ENCODE results near the gene MGME1. TPM values are rescaled to one million over a fixed set of nuclear protein-coding genes. Genes with fewer than 3 reads are reported as not detected.

Gene MGME1
- total RNA-seq, 1 experiment from 2014 or later: 38.7 TPM

DNA sequence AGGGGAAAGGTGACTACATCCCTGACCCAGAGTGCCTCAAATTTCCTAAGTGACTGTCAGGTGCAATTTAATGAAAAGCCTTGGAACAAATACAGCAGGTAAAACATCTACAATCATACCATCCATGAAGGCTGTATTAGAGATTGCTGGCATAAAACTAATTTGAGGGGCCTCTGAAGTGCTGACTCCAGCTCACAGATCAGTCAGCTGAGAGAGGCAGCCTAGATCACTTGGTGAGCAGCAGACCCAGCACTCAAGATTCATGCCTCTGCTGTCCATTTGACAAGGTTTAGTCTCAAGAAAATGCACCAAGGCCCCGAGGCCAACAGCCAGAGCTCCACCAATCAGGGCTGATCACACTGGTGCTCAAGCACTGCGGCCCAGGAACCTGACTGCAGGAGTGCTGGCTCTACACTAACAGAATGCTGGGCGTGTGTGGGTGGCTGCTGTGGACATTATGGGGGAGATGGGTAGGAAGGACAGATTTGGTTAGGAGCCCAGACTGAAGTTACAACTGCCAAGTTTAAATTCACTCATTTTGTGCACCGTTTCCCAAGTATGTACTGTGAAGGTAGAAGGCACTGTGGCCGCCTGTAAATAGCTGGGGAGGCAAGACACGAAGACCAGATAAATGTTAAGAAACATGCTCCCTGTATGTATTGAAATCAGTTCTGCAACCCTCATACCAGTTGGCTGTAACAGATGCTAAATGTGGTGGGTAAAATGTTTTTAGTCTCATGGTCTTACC, 28.4 kb upstream of the MGME1 start:
- DNase-seq (ENCODE audit: low read depth): no peak

- DNase-seq (ENCODE audit: low read depth): no peak
Measured at GRCh38 chr20:17941087-17941825, 27.6 kb upstream of the MGME1 start.

- no peak for DNase-seq (ENCODE audit: low read depth)
Measured at GRCh38 chr20:17941826-17942196, 27.0 kb upstream of the MGME1 start.

- DNase-seq (ENCODE audit: low read depth): no peak
Measured at GRCh38 chr20:17943343-17943742, 25.5 kb upstream of the MGME1 start.

DNA sequence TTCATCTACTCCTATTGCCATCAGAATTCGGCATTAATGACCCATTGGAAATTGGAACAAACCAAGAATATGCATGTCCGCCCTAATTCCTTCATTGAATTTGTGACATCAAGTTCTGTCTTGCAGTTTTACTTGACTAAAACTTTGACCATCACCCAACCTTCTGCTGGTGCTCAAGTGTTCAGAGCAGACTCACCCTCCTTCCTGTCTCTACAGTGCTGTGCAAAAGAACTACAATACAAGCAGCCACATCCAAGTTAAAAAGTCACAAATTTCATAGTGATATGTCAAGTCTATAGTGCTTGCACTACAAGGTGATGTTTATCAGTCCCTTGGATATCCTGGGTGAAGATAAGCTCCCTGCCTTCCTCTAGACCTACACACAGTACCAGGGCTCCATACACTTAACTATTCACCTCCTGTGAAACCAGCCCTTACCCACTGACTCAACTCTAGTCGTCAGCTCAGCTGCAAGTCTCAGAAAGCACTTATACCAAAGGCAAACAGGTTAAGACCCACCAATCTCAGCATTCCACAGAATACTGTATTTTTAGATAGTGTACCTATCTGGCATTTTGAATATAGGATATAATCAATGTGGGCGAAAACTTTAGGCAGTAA, 23.9 kb upstream of the MGME1 start:
- DNase-seq (ENCODE audit: low read depth): no peak

DNA sequence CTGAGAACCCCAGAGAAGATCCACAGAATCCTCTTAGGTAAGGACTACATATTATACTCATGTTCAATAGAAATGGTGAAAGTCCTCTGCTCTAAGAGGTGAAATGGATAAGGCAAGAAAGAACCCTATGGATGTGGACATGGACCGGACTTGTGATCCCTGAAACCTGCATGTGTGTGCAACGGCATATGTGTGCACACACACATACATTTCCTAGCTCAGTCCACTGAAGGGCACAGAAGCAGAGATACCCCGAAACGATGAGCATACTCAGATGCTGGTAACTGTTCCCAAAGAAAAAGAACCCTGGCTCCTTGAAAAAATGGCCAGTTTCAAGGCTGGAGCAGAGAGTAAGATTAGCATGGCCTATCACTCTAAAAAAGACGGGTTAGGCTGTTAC, 22.8 kb upstream of the MGME1 start:
- DNase-seq (ENCODE audit: low read depth): no peak

- DNase-seq (ENCODE audit: low read depth): no peak
Measured at GRCh38 chr20:17946572-17947473, 22.0 kb upstream of the MGME1 start.

GRCh38 chr20:17947474-17947815, 21.4 kb upstream of the MGME1 start:
- DNase-seq (ENCODE audit: low read depth): no peak

DNA sequence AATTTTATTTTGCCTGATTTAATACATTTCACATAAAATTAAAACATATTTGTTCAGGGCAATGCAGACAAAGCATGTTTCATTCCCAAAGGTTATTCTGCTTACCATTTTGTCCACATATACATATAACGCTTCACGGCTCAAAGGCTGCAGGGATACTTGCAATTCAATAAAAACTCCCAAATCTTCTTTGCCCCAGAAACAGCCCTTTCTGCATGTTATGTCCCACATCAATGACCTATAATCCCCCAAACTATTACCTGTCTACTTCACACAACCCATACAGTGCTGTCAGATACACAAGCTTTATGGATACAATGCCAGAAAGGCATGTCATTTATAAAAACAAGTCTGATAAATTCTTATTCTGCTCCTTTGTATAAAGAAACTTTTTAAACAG, 20.4 kb upstream of the MGME1 start:
- no peak for DNase-seq (ENCODE audit: low read depth)

DNA sequence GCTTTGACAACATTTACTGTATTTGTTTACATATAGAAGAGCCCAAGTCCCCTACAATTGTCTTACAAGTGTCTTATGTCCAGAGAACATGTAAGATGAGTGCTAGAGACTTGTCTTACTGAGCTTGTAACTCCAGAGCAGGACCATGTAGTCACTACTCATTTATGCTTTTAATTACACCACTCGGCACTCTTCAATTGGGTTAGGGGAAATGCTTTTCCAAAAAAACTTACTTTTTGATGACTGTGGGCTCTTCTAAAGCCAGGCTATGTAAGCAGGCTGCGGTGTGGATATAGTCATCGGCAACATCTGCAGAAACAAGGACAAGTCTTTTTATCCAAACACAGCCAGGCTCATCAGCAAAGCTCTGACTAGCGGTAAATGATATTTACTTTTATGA, 18.9 kb upstream of the MGME1 start:
- DNase-seq (ENCODE audit: low read depth): no peak

GRCh38 chr20:17950670-17951069, 18.1 kb upstream of the MGME1 start:
- DNase-seq (ENCODE audit: low read depth): no peak

GRCh38 chr20:17951323-17951722, 17.5 kb upstream of the MGME1 start:
- DNase-seq (ENCODE audit: low read depth): no peak

DNA sequence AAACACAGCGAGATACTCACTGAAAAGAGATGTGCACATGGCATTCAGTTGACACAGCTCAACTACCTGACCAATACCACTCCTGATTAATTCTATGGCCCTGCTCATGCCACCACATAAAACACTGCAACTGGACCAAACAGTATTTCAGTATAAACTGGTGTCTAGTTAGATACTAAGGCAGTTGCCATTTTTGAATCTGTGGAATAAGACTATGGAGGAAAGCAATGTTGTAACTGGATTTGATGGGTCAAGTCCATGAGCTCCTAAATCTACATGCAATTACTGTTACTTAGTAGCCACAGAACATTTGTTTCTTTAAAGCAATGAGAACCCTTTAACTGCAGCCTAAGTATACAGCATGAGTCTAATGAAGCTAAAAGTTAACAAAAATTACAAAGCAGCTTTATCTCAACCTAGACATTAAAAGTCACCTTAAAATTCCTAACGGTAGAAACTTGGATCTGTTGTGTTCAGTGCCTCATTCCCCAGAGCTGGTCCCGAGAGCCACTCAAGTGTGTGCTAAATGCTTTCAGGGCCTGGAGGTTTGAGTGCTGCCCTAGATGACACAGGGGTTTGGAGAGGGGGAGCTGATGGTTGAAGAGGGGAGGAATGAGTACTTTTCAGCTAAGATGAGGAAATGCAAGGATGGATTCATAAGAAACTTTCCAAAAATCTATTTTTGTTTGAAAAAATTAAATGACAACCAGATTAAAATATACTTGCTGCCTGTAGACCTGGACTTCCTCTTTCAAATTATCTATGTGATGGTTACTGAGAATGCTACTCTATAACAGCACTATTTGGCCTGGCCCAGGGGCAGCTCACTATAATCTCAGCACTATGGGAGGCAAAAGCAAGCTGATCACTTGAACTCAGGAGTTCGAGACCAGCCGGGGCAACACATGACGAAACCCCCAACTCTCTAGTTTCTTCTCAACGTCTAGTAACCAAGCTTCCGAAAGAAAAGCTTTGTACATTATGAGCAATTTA, 15.8 kb upstream of the MGME1 start:
- DNase-seq (ENCODE audit: low read depth): no peak

- no peak for DNase-seq (ENCODE audit: low read depth)
Measured at GRCh38 chr20:17953935-17954334, 14.9 kb upstream of the MGME1 start.

GRCh38 chr20:17955302-17955701, 13.5 kb upstream of the MGME1 start:
- DNase-seq (ENCODE audit: low read depth): no peak

GRCh38 chr20:17956099-17956685, 12.6 kb upstream of the MGME1 start:
- no peak for DNase-seq (ENCODE audit: low read depth)

DNA sequence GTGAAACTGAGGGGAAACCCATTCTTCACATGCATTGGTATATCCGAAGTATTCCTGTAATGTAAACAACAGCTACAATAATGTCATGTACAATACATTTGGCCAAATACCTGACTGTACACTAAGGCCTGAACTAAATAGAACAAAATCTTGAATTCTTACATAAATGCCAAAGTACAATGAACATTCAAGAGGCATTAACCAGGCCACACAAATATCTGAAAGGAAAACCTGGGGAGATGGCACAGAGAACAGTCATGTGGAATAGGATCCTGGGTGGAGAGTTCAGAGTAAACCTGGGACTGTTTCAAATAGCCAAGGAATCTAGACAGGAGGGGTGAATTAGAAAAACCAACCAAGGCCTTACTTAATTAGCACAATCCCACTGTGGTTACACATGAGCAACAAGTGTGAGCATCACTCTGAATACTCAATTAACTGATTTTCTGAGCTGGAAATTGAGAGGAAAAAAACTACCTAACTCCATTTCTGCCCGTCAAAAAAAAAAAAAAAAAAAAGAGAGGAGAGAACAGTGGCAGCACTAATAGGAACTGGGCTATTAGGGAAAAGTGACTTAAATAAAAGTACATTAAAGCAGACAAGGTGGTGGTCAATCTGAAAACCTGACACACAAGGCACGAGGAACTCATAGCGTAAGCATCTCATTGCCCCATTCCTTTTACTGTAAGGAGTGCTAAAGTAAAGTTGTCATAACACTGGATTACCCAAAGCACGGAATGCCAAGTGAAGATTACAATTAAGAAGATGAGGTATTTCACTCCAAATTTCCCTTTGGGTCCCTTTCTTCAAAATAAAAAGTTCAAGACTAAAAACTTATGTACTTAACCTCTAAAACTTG, 11.1 kb upstream of the MGME1 start:
- no peak for DNase-seq (ENCODE audit: low read depth)

DNA sequence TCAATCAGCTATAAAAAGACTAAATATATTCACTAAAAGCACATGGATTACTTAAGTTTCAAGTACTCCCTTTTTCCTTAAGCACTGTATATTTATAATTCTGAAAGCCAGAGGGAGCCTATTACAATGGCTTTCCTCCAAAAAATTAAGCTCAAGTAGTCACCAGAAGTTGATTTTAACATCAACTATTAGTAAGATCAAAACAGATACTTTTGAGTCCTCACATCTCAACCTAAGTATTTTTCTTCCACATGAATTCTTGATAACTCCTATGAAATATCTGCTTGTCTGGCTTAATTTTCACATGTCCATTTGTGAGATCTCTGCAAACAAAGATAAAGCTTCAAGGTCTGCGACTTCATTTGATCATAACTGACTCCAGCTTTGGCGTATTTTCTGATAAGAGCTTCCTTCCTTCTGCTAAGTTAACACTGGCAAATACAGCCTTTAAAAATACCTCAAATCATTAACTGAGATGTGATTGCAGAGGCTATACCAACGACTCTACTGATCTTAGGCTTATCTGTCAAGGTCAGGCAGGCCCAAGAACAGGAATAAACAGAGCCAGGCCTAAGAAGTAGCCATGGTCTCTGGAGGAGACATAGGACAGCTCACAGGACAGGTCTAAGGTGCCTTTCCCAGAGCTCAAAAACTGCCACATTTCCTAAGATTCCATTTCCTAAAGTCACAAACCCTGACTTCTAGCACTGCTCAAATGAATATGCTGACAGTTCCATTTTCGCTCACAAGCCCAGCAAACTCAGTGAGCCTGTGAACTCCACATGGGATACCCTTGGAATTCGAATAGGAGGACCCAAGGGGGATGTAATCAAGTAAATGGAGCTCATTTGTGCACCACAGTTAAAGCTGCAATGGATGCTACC, 10.2 kb upstream of the MGME1 start:
- DNase-seq (ENCODE audit: low read depth): no peak

All from HT1080 (cell line).